ENCODE results near the gene EPB41L4B. TPM values are rescaled to one million over a fixed set of nuclear protein-coding genes. Genes with fewer than 3 reads are reported as not detected.

Gene EPB41L4B
- total and polyA plus RNA-seq, 2 of the 13 experiments (the other 11 are each of a cell fraction or from before 2014, with no cell fraction given) = 17.6 to 22.1 TPM

- TF ChIP-seq THRA (CRISPR knock-in tag; IDR thresholded peaks at IDR 0.05; ENCODE audit: borderline replicate concordance) = no peak
- TF ChIP-seq MXI1 (IDR thresholded peaks at IDR 0.05; ENCODE audit: borderline replicate concordance, low read depth, low read length) = no peak
- TF ChIP-seq FIP1L1 (IDR thresholded peaks at IDR 0.05; ENCODE audit: borderline replicate concordance, insufficient read depth, low read depth, low read length) = no peak
- no peak for TF ChIP-seq ZNF850 (CRISPR knock-in tag; conservative IDR thresholded peaks at IDR 0.05)
- TF ChIP-seq MTA3 (CRISPR knock-in tag; IDR thresholded peaks at IDR 0.05) = no peak
- TF ChIP-seq, protein P1, sequence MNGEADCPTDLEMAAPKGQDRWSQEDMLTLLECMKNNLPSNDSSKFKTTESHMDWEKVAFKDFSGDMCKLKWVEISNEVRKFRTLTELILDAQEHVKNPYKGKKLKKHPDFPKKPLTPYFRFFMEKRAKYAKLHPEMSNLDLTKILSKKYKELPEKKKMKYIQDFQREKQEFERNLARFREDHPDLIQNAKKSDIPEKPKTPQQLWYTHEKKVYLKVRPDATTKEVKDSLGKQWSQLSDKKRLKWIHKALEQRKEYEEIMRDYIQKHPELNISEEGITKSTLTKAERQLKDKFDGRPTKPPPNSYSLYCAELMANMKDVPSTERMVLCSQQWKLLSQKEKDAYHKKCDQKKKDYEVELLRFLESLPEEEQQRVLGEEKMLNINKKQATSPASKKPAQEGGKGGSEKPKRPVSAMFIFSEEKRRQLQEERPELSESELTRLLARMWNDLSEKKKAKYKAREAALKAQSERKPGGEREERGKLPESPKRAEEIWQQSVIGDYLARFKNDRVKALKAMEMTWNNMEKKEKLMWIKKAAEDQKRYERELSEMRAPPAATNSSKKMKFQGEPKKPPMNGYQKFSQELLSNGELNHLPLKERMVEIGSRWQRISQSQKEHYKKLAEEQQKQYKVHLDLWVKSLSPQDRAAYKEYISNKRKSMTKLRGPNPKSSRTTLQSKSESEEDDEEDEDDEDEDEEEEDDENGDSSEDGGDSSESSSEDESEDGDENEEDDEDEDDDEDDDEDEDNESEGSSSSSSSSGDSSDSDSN (CRISPR knock-in tag; IDR thresholded peaks at IDR 0.05) = no peak
- TF ChIP-seq CTCF (CRISPR knock-in tag; IDR thresholded peaks at IDR 0.05) = peak; percentile 53
- peak; percentile 25; the same call in 1 of the 2 replicates for TF ChIP-seq ETV5 (CRISPR knock-in tag; IDR thresholded peaks at IDR 0.05; ENCODE audit: borderline replicate concordance)
- TF ChIP-seq ZNF251 (CRISPR knock-in tag; IDR thresholded peaks at IDR 0.05) = no peak
- TF ChIP-seq TRIM22 (IDR thresholded peaks at IDR 0.05) = no peak
- no peak for TF ChIP-seq HNRNPH1 (optimal IDR thresholded peaks at IDR 0.05; ENCODE audit: low read depth, low read length)
- no peak for TF ChIP-seq ELK4 (CRISPR knock-in tag; IDR thresholded peaks at IDR 0.05; ENCODE audit: borderline replicate concordance)
- TF ChIP-seq, protein P2, sequence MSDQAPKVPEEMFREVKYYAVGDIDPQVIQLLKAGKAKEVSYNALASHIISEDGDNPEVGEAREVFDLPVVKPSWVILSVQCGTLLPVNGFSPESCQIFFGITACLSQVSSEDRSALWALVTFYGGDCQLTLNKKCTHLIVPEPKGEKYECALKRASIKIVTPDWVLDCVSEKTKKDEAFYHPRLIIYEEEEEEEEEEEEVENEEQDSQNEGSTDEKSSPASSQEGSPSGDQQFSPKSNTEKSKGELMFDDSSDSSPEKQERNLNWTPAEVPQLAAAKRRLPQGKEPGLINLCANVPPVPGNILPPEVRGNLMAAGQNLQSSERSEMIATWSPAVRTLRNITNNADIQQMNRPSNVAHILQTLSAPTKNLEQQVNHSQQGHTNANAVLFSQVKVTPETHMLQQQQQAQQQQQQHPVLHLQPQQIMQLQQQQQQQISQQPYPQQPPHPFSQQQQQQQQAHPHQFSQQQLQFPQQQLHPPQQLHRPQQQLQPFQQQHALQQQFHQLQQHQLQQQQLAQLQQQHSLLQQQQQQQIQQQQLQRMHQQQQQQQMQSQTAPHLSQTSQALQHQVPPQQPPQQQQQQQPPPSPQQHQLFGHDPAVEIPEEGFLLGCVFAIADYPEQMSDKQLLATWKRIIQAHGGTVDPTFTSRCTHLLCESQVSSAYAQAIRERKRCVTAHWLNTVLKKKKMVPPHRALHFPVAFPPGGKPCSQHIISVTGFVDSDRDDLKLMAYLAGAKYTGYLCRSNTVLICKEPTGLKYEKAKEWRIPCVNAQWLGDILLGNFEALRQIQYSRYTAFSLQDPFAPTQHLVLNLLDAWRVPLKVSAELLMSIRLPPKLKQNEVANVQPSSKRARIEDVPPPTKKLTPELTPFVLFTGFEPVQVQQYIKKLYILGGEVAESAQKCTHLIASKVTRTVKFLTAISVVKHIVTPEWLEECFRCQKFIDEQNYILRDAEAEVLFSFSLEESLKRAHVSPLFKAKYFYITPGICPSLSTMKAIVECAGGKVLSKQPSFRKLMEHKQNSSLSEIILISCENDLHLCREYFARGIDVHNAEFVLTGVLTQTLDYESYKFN (CRISPR knock-in tag; conservative IDR thresholded peaks at IDR 0.05) = peak; percentile 58
- no peak for TF ChIP-seq ZNF430 (CRISPR knock-in tag; IDR thresholded peaks at IDR 0.05)
- no peak for TF ChIP-seq ZBTB26 (CRISPR knock-in tag; IDR thresholded peaks at IDR 0.05; ENCODE audit: borderline replicate concordance)
- no peak for TF ChIP-seq MXD4 (CRISPR knock-in tag; IDR thresholded peaks at IDR 0.05)
Measured at GRCh38 chr9:109132567-109133021, 188.3 kb downstream of the EPB41L4B start (continued).

Data from HepG2 (cell line).